Lower leg skin (tissue), 3 donors: ENCODE measurements around the gene KCNK3.

Experiments
- POLR2A ChIP-seq, 2 donors: fragments of 450-650 bp; IDR thresholded peaks; one replicate each; pipeline ENCODE4 v1.6.1; 2016 to 2017; ENCODE audit warnings: antibody characterized with exemption in 2 of 2, mild to moderate bottlenecking in 1 of 2, moderate library complexity in 1 of 2
- TF ChIP-seq, protein P1 (sequence below), 3 donors: fragments of 450-650 bp; IDR thresholded peaks; one replicate each; pipeline ENCODE4 v1.5.1; 2016; ENCODE audit warnings: antibody characterized with exemption in 3 of 3, mild to moderate bottlenecking in 3 of 3, moderate library complexity in 2 of 3

DNA sequence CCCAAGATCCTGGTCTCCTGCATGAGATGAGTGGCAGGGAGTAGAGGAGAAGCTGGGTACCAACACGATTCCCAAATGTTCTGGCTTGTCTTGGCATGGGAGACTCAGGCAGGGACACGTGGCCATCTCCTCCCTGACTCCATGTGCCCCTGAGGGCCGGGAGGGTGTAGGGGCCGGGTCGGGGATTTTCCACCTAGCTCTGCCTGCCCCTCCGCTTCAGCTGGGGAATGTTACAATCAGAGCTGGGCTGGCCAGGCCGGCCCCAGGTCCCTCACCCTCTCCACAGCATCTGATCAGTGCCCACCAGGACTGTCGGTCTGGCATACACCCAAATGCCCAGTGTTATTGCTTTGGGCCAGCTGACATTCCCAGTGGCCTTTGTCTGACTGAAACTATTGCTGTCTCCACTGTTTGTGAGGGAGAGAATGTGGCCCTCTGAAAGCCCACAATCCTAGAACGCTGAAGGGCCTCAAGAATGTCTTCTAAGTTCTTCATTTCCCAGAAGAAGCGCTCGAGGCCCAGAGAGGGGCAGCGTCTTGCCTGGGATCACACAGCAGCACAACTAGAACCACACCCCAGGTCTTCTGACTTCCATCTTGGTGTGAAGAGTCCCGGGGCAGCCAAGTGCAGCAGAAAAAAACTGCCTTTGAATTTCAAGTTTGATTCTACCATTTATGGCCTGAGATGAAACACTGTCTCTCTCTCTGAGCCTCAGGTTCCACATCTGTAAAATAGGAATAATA, 23.2 kb downstream of the KCNK3 start:
- TF ChIP-seq, protein P1, sequence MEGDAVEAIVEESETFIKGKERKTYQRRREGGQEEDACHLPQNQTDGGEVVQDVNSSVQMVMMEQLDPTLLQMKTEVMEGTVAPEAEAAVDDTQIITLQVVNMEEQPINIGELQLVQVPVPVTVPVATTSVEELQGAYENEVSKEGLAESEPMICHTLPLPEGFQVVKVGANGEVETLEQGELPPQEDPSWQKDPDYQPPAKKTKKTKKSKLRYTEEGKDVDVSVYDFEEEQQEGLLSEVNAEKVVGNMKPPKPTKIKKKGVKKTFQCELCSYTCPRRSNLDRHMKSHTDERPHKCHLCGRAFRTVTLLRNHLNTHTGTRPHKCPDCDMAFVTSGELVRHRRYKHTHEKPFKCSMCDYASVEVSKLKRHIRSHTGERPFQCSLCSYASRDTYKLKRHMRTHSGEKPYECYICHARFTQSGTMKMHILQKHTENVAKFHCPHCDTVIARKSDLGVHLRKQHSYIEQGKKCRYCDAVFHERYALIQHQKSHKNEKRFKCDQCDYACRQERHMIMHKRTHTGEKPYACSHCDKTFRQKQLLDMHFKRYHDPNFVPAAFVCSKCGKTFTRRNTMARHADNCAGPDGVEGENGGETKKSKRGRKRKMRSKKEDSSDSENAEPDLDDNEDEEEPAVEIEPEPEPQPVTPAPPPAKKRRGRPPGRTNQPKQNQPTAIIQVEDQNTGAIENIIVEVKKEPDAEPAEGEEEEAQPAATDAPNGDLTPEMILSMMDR (IDR thresholded peaks at IDR 0.05), result no peak
- no peak for TF ChIP-seq POLR2A (IDR thresholded peaks at IDR 0.05)
